ENCODE measurements around the gene ASB1. TPM values are rescaled to one million over a fixed set of nuclear protein-coding genes. Genes with fewer than 3 reads are reported as not detected.

The ASB1 gene
- total RNA-seq, 1 experiment from 2014 or later = 46.0 TPM

DNA sequence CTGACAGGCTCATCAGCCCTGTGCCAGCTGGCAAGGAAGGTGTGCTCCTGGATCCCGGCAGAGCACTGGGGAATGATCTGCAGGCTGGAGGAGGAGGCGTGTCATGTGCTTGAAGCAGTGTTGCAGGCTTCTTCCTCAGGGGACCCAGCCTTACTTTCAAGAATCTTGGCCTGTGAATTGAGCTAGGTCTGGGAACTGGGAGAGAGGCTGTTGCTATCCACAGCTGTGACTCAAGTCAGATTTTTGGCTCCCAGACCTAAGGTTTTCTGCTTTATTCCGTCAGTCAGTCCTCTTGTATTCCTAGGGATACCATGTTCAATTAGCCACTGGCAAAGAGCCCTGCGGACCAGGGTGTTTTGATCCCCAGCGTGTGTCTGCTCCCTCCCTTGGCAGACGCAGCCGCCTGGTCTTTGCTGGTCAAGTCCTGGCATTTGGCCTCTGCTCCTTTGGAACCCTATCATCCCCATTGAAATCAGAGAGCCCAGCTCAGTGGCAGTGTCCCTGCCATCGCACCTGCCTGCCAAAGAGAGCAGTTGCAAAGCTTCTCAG lies 32.4 kb downstream of the ASB1 start:
- H3K9ac ChIP-seq (ENCODE audit: extremely low read depth, insufficient read length, low read length) = no peak overlapping the region
- Mint-ChIP-seq H3K27ac (no peak overlapping the region), H3K9me3 (peaks cover 0 to 8% of the 10 kb centered on the region in 2 experiments; a peak in 2 of 5 replicates), H3K4me1 (no peaks in the 10 kb centered on the region), H3K4me3 (no peak overlapping the region), H3K36me3 (ENCODE audit: insufficient read depth in 1 of 3, low read depth in 3 of 3) (no peaks in the 10 kb centered on the region; a peak in 1 of 7 replicates), H3K27me3 (ENCODE audit: low read depth) (peaks cover 9% of the 10 kb centered on the region)
- no peak overlapping the region for H2BK12ac ChIP-seq (ENCODE audit: insufficient read length, low read depth, low read length)
- WGBS (ENCODE audit: extremely low coverage, insufficient read length, low lambda C conversion rate) = no CpG with 5 or more reads among the region's 8 CpGs
- no peak overlapping the region for H3K23ac ChIP-seq (ENCODE audit: insufficient read length, low read depth, low read length)
- H4K20me1 ChIP-seq (ENCODE audit: control insufficient read depth, insufficient read depth, insufficient read length) = no peaks in the 10 kb centered on the region
- no peak overlapping the region; the same call in 1 of the 2 replicates for H3K14ac ChIP-seq (ENCODE audit: insufficient read depth, low read length)
- no peaks in the 10 kb centered on the region for H3K4me1 ChIP-seq (ENCODE audit: insufficient read depth, low read length)
- H3K56ac ChIP-seq (ENCODE audit: insufficient read length, low read depth, low read length) = no peak overlapping the region
- no peak overlapping the region for H3K4me2 ChIP-seq (ENCODE audit: insufficient read depth, insufficient read length, low read length)
- no peak overlapping the region for H2AK5ac ChIP-seq (ENCODE audit: insufficient read length, low read length)
- DNase-seq = no peak
- H2AFZ ChIP-seq (ENCODE audit: low read length) = no peak overlapping the region
- no peak overlapping the region for H4K5ac ChIP-seq (ENCODE audit: insufficient read length, low read depth, low read length)
- H2BK120ac ChIP-seq (ENCODE audit: low read depth, low read length, poor library complexity, severe bottlenecking) = no peak overlapping the region
- TF ChIP-seq, protein P1, sequence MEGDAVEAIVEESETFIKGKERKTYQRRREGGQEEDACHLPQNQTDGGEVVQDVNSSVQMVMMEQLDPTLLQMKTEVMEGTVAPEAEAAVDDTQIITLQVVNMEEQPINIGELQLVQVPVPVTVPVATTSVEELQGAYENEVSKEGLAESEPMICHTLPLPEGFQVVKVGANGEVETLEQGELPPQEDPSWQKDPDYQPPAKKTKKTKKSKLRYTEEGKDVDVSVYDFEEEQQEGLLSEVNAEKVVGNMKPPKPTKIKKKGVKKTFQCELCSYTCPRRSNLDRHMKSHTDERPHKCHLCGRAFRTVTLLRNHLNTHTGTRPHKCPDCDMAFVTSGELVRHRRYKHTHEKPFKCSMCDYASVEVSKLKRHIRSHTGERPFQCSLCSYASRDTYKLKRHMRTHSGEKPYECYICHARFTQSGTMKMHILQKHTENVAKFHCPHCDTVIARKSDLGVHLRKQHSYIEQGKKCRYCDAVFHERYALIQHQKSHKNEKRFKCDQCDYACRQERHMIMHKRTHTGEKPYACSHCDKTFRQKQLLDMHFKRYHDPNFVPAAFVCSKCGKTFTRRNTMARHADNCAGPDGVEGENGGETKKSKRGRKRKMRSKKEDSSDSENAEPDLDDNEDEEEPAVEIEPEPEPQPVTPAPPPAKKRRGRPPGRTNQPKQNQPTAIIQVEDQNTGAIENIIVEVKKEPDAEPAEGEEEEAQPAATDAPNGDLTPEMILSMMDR (conservative IDR thresholded peaks at IDR 0.05) = no peak
- H2BK20ac ChIP-seq (ENCODE audit: low read depth, low read length, poor library complexity, severe bottlenecking) = no peak overlapping the region
- H4K91ac ChIP-seq (ENCODE audit: insufficient read length, low read depth, low read length) = no peak overlapping the region
- H3K79me2 ChIP-seq (ENCODE audit: insufficient read depth, low read length) = no peaks in the 10 kb centered on the region
- H2BK5ac ChIP-seq (ENCODE audit: insufficient read length, low read length) = no peak overlapping the region
- H3T11ph ChIP-seq (ENCODE audit: low read length) = no peak overlapping the region
- no peaks in the 10 kb centered on the region for H3K27me3 ChIP-seq (ENCODE audit: insufficient read depth, low read length)
- H2BK15ac ChIP-seq (ENCODE audit: low read depth, low read length) = no peak overlapping the region
- no peaks in the 10 kb centered on the region for H3K79me1 ChIP-seq (ENCODE audit: insufficient read depth, low read depth, low read length, poor library complexity, severe bottlenecking)
- H3K27ac ChIP-seq (ENCODE audit: insufficient read length, low read depth, low read length) = no peak overlapping the region
- H3K4ac ChIP-seq (ENCODE audit: low read depth, low read length) = no peak overlapping the region
- no peak overlapping the region for H4K8ac ChIP-seq (replicated peaks; ENCODE audit: insufficient read length, low read depth, low read length)
- no peak overlapping the region for H3K18ac ChIP-seq (ENCODE audit: insufficient read length, low read depth, low read length)
- no peaks in the 10 kb centered on the region for H3K23me2 ChIP-seq (ENCODE audit: insufficient read length, low read depth, low read length, poor library complexity, severe bottlenecking)
- no peaks in the 10 kb centered on the region for H3K9me3 ChIP-seq (ENCODE audit: control insufficient read depth, low read depth, low read length)
